Stimulated activated naive CD8-positive, alpha-beta T cell treated with anti-CD3 and anti-CD28 coated beads, Interleukin-15, Interleukin-2, amounts not matched to agents 100 ng/mL and 50 ng/mL, for 24 hours (primary cell): ENCODE data around the gene MIEF2.

Experiments
- H3K27ac Mint-ChIP-seq: one replicate; pipeline ENCODE4 v1.8.0; 2021; ENCODE audit warnings: mild to moderate bottlenecking, mixed read lengths
- H3K27me3 Mint-ChIP-seq: one replicate; pipeline ENCODE4 v1.8.0; 2021; ENCODE audit warnings: mixed read lengths
- H3K36me3 Mint-ChIP-seq: one replicate; pipeline ENCODE4 v1.8.0; 2021; ENCODE audit warnings: low read depth, mixed read lengths
- H3K4me1 Mint-ChIP-seq: one replicate; pipeline ENCODE4 v1.8.0; 2021; ENCODE audit warnings: low read depth, mixed read lengths
- H3K4me3 Mint-ChIP-seq: one replicate; pipeline ENCODE4 v1.8.0; 2021; ENCODE audit warnings: mild to moderate bottlenecking, mixed read lengths
- H3K9me3 Mint-ChIP-seq: one replicate; pipeline ENCODE4 v1.8.0; 2021; ENCODE audit warnings: mixed read lengths

Gene MIEF2

DNA sequence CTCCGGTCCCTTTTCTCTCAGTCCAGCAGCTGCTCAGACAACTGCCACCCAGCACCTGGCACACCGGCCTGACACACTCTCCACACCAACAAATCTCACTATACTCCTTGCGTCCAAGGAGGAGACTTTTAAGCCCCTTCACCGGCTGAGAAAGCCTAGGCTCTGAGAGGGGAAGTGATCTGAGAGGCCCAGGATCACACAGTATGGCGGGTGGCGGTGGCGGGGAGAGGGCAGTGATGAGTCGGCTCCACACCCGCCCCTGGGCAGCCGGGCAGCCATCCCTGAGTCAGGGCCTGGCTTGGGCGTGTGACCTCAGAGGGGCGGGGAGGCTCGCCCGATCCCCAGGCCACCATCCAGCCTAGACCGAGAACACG lies 2.5 kb upstream of the MIEF2 start:
- H3K36me3 Mint-ChIP-seq, result peaks cover 19% of the 10 kb centered on the region
- H3K27me3 Mint-ChIP-seq, result no peaks in the 10 kb centered on the region
- peaks cover 42% of the 10 kb centered on the region for H3K4me1 Mint-ChIP-seq
- H3K27ac Mint-ChIP-seq, result peak overlapping the region; percentile 86
- no peaks in the 10 kb centered on the region for H3K9me3 Mint-ChIP-seq
- H3K4me3 Mint-ChIP-seq, result peak overlapping the region; percentile 97

- Mint-ChIP-seq H3K27ac (peak within 1 kb of the TSS; percentile 86), H3K36me3 (peaks cover 14% of the 10 kb centered on the region), H3K9me3 (no peaks in the 10 kb centered on the region), H3K4me1 (peaks cover 42% of the 10 kb centered on the region), H3K27me3 (no peaks in the 10 kb centered on the region), H3K4me3 (peak within 1 kb of the TSS; percentile 97)
These were observed 2.0 kb upstream of the MIEF2 start, which contains the start of gene FLII for GRCh38 chr17:18258356-18259038. Gene FLII, minus strand, starts transcription at chr17:18258738. Its CDS starts 48 bp downstream, at chr17:18258690.

DNA sequence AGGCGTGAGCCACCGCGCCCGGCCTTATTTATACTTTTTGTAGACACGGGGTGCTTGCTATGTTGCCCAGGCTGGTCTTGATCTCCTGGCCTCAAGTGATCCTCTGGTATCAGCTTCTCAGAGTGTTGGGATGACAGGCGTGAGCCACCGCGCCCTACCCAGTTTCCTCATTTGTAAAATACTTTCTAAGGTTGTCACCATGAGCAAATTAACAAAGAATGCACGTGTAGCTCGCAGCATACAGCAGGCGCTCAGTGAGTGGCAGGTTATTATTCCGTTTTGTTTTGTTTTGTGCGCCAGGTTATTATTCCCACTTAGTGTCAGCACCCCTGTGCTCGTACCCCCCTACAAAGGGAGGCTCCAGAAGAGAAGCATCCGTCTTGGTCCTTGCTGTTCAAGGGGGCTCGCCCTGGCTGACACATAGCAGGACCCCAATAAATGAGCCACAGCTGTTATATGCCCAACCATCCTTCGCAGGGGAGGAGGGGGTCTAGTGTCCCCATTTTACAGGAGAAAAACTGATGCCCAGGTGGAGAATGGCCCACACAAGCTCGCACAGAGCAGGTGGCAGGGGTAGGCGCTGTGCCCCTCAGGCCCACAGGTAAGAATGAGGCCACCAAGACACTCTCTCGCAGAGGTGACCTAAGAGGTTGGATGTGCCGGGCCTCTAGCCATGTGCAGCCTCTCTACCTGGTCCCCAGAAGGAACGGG lies 686 bp upstream of the MIEF2 start:
- peaks cover 42% of the 10 kb centered on the region for H3K4me1 Mint-ChIP-seq
- no peaks in the 10 kb centered on the region for H3K27me3 Mint-ChIP-seq
- no peaks in the 10 kb centered on the region for H3K9me3 Mint-ChIP-seq
- H3K36me3 Mint-ChIP-seq, result peaks cover 11% of the 10 kb centered on the region
- peak overlapping the region; percentile 33 for H3K27ac Mint-ChIP-seq
- H3K4me3 Mint-ChIP-seq, result peak overlapping the region; percentile 79

GRCh38 chr17:18261146-18261515 lies 669 bp downstream of the MIEF2 start:
- Mint-ChIP-seq H3K4me3 (peak overlapping the region; percentile 79), H3K4me1 (peaks cover 36% of the 10 kb centered on the region), H3K27me3 (no peaks in the 10 kb centered on the region), H3K36me3 (peaks cover under 1% of the 10 kb centered on the region), H3K27ac (peak overlapping the region; percentile 72), H3K9me3 (no peaks in the 10 kb centered on the region)

DNA sequence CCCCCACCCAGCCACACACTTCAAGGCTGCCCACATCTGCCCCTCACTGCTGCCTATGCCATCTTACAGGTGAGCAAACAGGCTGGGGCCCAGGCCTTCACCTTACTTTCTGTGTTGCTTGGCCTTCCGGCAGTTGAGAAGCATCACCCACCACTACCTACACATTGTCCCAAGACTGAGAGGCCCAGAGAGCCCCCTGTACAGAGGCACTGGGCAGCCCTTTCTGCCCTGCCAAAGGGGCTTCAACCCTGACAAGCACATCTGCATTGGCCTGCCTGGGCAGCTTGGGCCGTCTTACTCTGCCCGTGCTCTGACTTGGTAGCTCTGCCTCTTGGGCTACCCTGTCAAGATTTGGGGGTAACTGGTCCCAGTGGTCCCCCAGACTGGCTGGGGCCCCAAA lies 1.2 kb downstream of the MIEF2 start:
- H3K4me3 Mint-ChIP-seq, result peak overlapping the region; percentile 79
- H3K27ac Mint-ChIP-seq, result peak overlapping the region; percentile 72
- no peaks in the 10 kb centered on the region for H3K9me3 Mint-ChIP-seq
- H3K36me3 Mint-ChIP-seq, result no peaks in the 10 kb centered on the region
- no peaks in the 10 kb centered on the region for H3K27me3 Mint-ChIP-seq
- peaks cover 34% of the 10 kb centered on the region for H3K4me1 Mint-ChIP-seq

DNA sequence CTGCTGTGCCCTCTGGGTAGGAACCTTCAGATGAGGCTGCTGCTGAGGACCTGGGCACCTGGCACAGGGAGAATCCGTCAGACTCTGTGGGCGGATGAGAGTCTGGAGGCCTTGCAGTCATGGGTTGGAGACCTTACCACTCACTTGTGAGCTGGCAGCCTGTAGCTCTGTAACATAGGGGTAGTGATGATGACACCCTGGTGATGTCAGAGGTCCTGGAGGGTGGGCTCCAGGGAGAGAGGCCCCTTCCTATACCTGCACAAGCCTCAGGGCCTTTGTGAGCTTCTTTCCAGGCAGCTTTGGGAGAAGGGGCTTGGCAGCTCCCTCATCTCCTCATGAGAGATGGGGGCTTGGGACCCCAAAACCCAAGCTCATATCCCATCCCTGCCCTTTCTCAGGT lies 1.6 kb downstream of the MIEF2 start:
- Mint-ChIP-seq H3K4me3 (peak overlapping the region; percentile 79), H3K4me1 (peaks cover 32% of the 10 kb centered on the region), H3K27me3 (no peaks in the 10 kb centered on the region), H3K36me3 (no peaks in the 10 kb centered on the region), H3K9me3 (no peaks in the 10 kb centered on the region), H3K27ac (no peak overlapping the region)

DNA sequence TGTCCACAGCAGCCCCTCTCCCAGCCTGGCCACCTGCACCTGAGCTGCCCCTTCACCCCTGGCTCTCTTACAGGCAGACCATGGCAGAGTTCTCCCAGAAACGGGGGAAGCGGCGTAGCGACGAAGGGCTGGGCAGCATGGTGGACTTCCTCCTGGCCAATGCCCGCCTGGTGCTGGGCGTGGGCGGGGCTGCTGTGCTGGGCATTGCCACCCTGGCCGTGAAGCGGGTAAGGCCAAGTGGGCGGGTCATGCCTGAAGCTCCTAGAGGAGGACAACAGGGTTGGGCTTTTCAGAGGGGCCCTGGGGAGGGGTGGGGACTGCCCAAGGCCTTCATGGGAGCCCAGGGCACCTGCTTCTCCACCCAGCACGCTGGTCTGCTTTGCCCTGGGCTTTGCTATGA lies 2.2 kb downstream of the MIEF2 start:
- H3K9me3 Mint-ChIP-seq, result no peaks in the 10 kb centered on the region

GRCh38 chr17:18263885-18264682 lies 3.6 kb downstream of the MIEF2 start:
- peaks cover 28% of the 10 kb centered on the region for H3K4me1 Mint-ChIP-seq
- no peak overlapping the region for H3K27ac Mint-ChIP-seq
- no peaks in the 10 kb centered on the region for H3K27me3 Mint-ChIP-seq
- H3K4me3 Mint-ChIP-seq, result no peak overlapping the region
- H3K36me3 Mint-ChIP-seq, result no peaks in the 10 kb centered on the region
- no peaks in the 10 kb centered on the region for H3K9me3 Mint-ChIP-seq

More for the DNA sequence above, 2.2 kb downstream of the MIEF2 start:
- Mint-ChIP-seq H3K4me3 (no peak overlapping the region), H3K27me3 (no peaks in the 10 kb centered on the region), H3K4me1 (peaks cover 27% of the 10 kb centered on the region), H3K27ac (no peak overlapping the region), H3K36me3 (no peaks in the 10 kb centered on the region)

- Mint-ChIP-seq H3K4me3 (no peak overlapping the region), H3K36me3 (peaks cover 6% of the 10 kb centered on the region), H3K27me3 (no peaks in the 10 kb centered on the region), H3K4me1 (peaks cover 9% of the 10 kb centered on the region), H3K9me3 (no peaks in the 10 kb centered on the region), H3K27ac (no peak overlapping the region)
These were observed 6.9 kb downstream of the MIEF2 start for GRCh38 chr17:18267366-18267765.

DNA sequence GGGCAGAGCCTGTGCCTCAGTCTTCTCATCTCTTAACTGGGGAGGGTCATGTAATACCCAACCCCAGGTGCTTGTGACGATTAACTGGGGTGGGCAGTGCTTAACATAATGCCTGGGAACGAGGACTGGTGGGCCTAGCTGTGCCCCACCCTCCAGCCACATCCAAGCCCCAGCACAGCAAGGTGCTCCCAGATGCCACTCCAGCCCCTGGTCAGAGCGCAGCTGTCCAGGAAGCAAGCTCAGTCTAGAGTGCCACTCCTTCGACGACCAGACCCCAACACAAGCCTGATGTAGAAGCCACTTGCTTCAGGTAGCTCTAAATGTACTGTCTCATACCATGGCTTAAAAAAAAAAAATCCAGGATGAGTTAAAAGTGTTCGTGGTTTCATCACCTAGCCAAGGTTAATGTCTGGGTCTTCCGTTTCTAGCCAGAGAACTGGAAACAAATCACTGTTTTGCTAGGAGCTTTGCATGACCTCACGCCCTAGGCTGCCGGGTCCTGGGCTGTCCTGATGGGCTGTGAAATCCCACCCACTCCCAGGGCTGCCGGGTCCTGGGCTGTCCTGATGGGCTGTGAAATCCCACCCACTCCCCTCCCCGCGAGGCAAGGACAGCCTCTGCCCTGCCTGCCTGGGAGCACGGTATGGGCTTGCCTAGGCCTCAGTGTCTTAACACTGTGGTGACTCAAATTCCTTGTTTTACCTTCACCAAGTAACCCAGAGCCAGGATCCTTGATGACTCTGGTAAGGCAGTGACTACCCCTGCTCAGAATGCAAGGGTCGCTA lies 7.7 kb downstream of the MIEF2 start:
- peaks cover 9% of the 10 kb centered on the region for H3K4me1 Mint-ChIP-seq
- H3K36me3 Mint-ChIP-seq, result peaks cover 11% of the 10 kb centered on the region
- no peaks in the 10 kb centered on the region for H3K27me3 Mint-ChIP-seq
- no peaks in the 10 kb centered on the region for H3K9me3 Mint-ChIP-seq
- no peak overlapping the region for H3K4me3 Mint-ChIP-seq
- H3K27ac Mint-ChIP-seq, result no peak overlapping the region

GRCh38 chr17:18270046-18270931 lies 9.8 kb downstream of the MIEF2 start:
- peaks cover 9% of the 10 kb centered on the region for H3K4me1 Mint-ChIP-seq
- no peak overlapping the region for H3K27ac Mint-ChIP-seq

DNA sequence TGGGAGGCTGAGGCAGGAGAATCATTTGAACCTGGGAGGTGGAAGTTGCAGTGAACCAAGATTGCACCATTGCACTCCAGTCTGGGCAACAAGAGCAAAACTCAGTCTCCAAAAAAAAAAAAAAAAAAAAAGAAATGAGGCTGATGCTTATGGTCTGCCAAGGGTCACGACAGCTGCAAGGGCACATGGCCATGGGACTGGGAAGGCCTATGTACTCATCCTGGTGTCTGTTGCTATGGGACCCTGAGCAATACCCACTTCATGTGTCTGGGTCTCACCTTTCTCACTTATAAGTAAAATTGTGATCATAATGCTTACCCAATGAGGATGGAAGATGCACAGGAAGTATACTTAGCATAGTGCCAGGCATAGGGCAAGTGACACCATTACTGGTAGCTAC lies 16.6 kb downstream of the MIEF2 start:
- no peak overlapping the region for H3K27ac Mint-ChIP-seq
- no peaks in the 10 kb centered on the region for H3K4me1 Mint-ChIP-seq
- no peaks in the 10 kb centered on the region for H3K27me3 Mint-ChIP-seq
- H3K4me3 Mint-ChIP-seq, result no peak overlapping the region
- peaks cover 41% of the 10 kb centered on the region for H3K36me3 Mint-ChIP-seq
- H3K9me3 Mint-ChIP-seq, result no peaks in the 10 kb centered on the region

More at GRCh38 chr17:18270046-18270931, 9.8 kb downstream of the MIEF2 start:
- Mint-ChIP-seq H3K36me3 (peaks cover 14% of the 10 kb centered on the region), H3K4me3 (no peak overlapping the region), H3K27me3 (no peaks in the 10 kb centered on the region), H3K9me3 (no peaks in the 10 kb centered on the region)

GRCh38 chr17:18278867-18279266 lies 18.4 kb downstream of the MIEF2 start:
- no peaks in the 10 kb centered on the region for H3K27me3 Mint-ChIP-seq
- H3K4me1 Mint-ChIP-seq, result no peaks in the 10 kb centered on the region
- H3K27ac Mint-ChIP-seq, result no peak overlapping the region
- no peaks in the 10 kb centered on the region for H3K9me3 Mint-ChIP-seq
- peaks cover 50% of the 10 kb centered on the region for H3K36me3 Mint-ChIP-seq
- H3K4me3 Mint-ChIP-seq, result no peak overlapping the region

DNA sequence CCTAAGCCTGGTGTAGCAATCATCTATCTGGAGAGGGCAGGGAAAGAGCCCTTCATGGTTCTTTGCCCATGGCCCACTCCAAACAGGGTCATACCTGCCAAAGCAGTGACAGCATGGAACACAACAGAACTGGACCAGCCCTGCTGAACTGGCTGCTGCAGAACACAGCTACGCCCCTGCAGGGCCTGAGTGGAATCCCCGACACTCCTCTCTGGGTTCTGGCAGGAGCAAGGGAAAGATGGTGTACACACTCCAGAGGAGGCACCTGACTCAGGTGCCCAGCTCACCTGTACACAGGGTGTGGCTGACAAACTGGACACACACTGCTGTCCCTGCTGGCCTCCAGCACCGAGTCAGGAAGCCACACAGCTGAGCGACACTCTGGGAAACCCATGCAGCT lies 19.8 kb downstream of the MIEF2 start:
- no peaks in the 10 kb centered on the region for H3K27me3 Mint-ChIP-seq
- no peaks in the 10 kb centered on the region for H3K9me3 Mint-ChIP-seq
- H3K36me3 Mint-ChIP-seq, result peaks cover 61% of the 10 kb centered on the region
- H3K4me1 Mint-ChIP-seq, result no peaks in the 10 kb centered on the region
- no peak overlapping the region for H3K4me3 Mint-ChIP-seq
- no peak overlapping the region for H3K27ac Mint-ChIP-seq
